Osteoblast (primary cell): ENCODE measurements around the gene MET. TPM values are rescaled to one million over a fixed set of nuclear protein-coding genes. Genes with fewer than 3 reads are reported as not detected.

Experiments
- DNase-seq: peaks from one replicate; pipeline ENCODE4 v3.0.0; 2011; ENCODE audit warnings: low spot score, mixed read lengths; ENCODE audit not compliant: insufficient read length; ENCODE audit errors: missing footprints
- H2AFZ ChIP-seq: 2 replicates; pipeline ENCODE4 v1.6.0; 2011; ENCODE audit warnings: mild to moderate bottlenecking, low read length
- H3K27ac ChIP-seq: 2 replicates; pipeline ENCODE4 v1.5.1; 2011; ENCODE audit warnings: mild to moderate bottlenecking, low read depth, low read length, moderate library complexity
- H3K27me3 ChIP-seq: 2 replicates; pipeline ENCODE4 v1.6.0; 2012; ENCODE audit warnings: mild to moderate bottlenecking, control low read depth, inconsistent platforms, low read length, moderate library complexity; ENCODE audit not compliant: insufficient read depth
- H3K36me3 ChIP-seq: 2 replicates; pipeline ENCODE4 v1.5.1; 2011; ENCODE audit warnings: mild to moderate bottlenecking, low read length, control low read depth, moderate library complexity; ENCODE audit not compliant: insufficient read depth
- H3K4me1 ChIP-seq: 2 replicates; pipeline ENCODE4 v1.5.1; 2011; ENCODE audit warnings: mild to moderate bottlenecking, low read length, control low read depth, moderate library complexity; ENCODE audit not compliant: insufficient read depth
- H3K4me2 ChIP-seq: 2 replicates; pipeline ENCODE4 v1.6.0; 2011; ENCODE audit warnings: mild to moderate bottlenecking, low read length; ENCODE audit not compliant: insufficient read depth
- H3K4me3 ChIP-seq: fragments of 200-600 bp; sonication (generic); 3 replicates; pipeline ENCODE4 v1.5.1; 2012; ENCODE audit warnings: mild to moderate bottlenecking, low read length, inconsistent platforms; ENCODE audit not compliant: insufficient read depth
- H3K79me2 ChIP-seq: 2 replicates; pipeline ENCODE4 v1.6.0; 2012; ENCODE audit warnings: mild to moderate bottlenecking, low read length, control low read depth, inconsistent platforms; ENCODE audit not compliant: insufficient read depth
- H3K9me3 ChIP-seq: 2 replicates; pipeline ENCODE4 v1.5.1; 2011; ENCODE audit warnings: low read depth, low read length, control low read depth
- H4K20me1 ChIP-seq: 2 replicates; pipeline ENCODE4 v1.6.0; 2012; ENCODE audit warnings: mild to moderate bottlenecking, low read length, control low read depth; ENCODE audit not compliant: insufficient read depth
- CTCF ChIP-seq: IDR thresholded peaks from 2 replicates; pipeline ENCODE4 v1.5.1; 2011; ENCODE audit warnings: mild to moderate bottlenecking, low read depth, low read length, moderate library complexity; ENCODE audit errors: extremely low read depth
- total RNA-seq: library from RNA; depleted of rRNA; stranded (reverse); fragments of >200 nt; gene quantifications from 2 replicates; pipeline ENCODE4 v1.2.3, GENCODE V29; 2012

MET gene
- total RNA-seq, 1 donor = 55.0 TPM

DNA sequence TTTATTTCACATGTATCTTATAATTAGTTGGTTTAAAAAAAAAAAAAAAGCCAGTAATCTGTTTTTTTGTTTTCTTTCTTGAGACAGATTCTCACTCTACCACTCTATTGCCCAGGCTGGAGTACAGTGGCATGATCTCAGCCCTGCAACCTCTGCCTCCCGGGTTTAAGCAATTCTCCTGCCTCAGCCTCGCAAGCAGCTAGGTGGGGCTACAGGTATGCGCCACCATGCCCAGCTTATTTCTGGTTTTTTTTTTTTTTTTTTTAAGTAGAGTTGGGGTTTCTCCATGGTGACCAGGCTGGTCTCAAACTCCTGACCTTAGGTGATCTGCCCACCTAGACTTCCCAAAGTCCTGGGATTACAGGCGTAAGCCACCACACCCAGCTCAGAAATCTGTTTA, 156.3 kb downstream of the MET start:
- Histone ChIP-seq H3K4me3 (no peak overlapping the region), H3K36me3 (no peaks in the 10 kb centered on the region), H3K79me2 (no peaks in the 10 kb centered on the region), H3K4me2 (no peak overlapping the region), H3K27me3 (no peaks in the 10 kb centered on the region), H4K20me1 (no peaks in the 10 kb centered on the region), H3K9me3 (no peaks in the 10 kb centered on the region), H2AFZ (no peak overlapping the region), H3K4me1 (no peaks in the 10 kb centered on the region), H3K27ac (no peak overlapping the region)
- DNase-seq = no peak
- no peak for TF ChIP-seq CTCF

DNA sequence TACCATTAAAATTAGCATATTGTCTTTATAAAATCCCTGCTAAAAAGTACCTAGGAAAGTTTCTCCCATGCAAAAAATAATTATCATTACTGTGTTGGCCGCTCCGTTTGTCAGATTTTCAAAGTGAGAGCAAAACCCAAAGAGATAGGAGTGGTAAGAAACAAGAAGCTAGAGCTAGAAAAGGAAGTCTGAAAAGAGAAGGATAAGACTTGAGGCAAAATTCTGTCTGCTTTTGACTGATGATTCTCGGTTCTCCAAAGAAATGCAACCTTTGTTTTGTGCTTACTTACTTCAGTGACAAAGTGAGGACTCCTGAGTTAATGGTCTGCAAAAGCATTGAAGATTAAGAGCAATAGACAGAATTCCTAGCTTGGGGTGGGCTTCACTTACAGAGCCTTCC, 157.0 kb downstream of the MET start:
- Histone ChIP-seq H3K27ac (no peak overlapping the region), H2AFZ (peak overlapping the region; percentile 47), H3K36me3 (no peaks in the 10 kb centered on the region), H3K4me1 (no peaks in the 10 kb centered on the region), H4K20me1 (no peaks in the 10 kb centered on the region), H3K4me3 (no peak overlapping the region), H3K4me2 (no peak overlapping the region), H3K9me3 (no peaks in the 10 kb centered on the region), H3K27me3 (no peaks in the 10 kb centered on the region), H3K79me2 (no peaks in the 10 kb centered on the region)
- TF ChIP-seq CTCF = no peak
- no peak for DNase-seq

- Histone ChIP-seq H2AFZ (peak overlapping the region; percentile 47), H3K4me1 (no peaks in the 10 kb centered on the region), H3K9me3 (no peaks in the 10 kb centered on the region), H3K36me3 (no peaks in the 10 kb centered on the region), H3K27me3 (no peaks in the 10 kb centered on the region), H3K79me2 (no peaks in the 10 kb centered on the region), H3K4me2 (no peak overlapping the region), H3K4me3 (no peak overlapping the region), H4K20me1 (no peaks in the 10 kb centered on the region), H3K27ac (no peak overlapping the region)
- TF ChIP-seq CTCF = no peak
- no peak for DNase-seq
Observed at GRCh38 chr7:116829493-116829892, 157.5 kb downstream of the MET start.

GRCh38 chr7:116832692-116833091, 160.7 kb downstream of the MET start:
- no peak for DNase-seq
- Histone ChIP-seq H3K4me1 (no peaks in the 10 kb centered on the region), H3K79me2 (no peaks in the 10 kb centered on the region), H3K4me3 (no peak overlapping the region), H3K36me3 (no peaks in the 10 kb centered on the region), H4K20me1 (no peaks in the 10 kb centered on the region), H2AFZ (no peak overlapping the region), H3K9me3 (no peaks in the 10 kb centered on the region), H3K4me2 (no peak overlapping the region), H3K27ac (no peak overlapping the region), H3K27me3 (no peaks in the 10 kb centered on the region)
- TF ChIP-seq CTCF = no peak
